Panc1 (cell line): ENCODE results near the gene STAG2. TPM values are rescaled to one million over a fixed set of nuclear protein-coding genes. Genes with fewer than 3 reads are reported as not detected.

Experiments
- ATAC-seq: fragments of 200-7000 bp; cut with Tn5 transposase; 2 replicates; pipeline ENCODE4 v1.9.1; 2020; ENCODE audit warnings: mild to moderate bottlenecking, moderate library complexity
- BruUV-seq: library from RNA; stranded (reverse); fragments of 400-500 nt; replicated peaks from 2 replicates; lab custom pipeline; 2021; lab: Mats Ljungman, UMichigan
- CTCF ChIA-PET: fragments of 300-600 bp; sonication (Branson Sonifier 250); formaldehyde crosslinking; loops from one replicate; lab custom pipeline; 2022; ENCODE audit warnings: antibody characterized with exemption; lab: Charles Lee
- POLR2A ChIA-PET: fragments of 300-600 bp; sonication (Branson Sonifier 250); formaldehyde crosslinking; loops from one replicate; lab custom pipeline; 2022; ENCODE audit warnings: antibody characterized with exemption; lab: Charles Lee
- DNase-seq: peaks from one replicate; pipeline ENCODE4 v3.0.0-alpha.2; 2010; ENCODE audit warnings: low read depth, low spot score
- H3K27ac ChIP-seq: 2 replicates; pipeline ENCODE4 v1.5.1; 2011; ENCODE audit warnings: mild to moderate bottlenecking, low read length, inconsistent platforms
- H3K27me3 ChIP-seq: fragments of 200-500 bp; sonication (Bioruptor generic); 2 replicates; pipeline ENCODE4 v1.6.0; 2014; ENCODE audit warnings: low read length, inconsistent platforms; ENCODE audit not compliant: control insufficient read depth, insufficient read depth
- H3K36me3 ChIP-seq: fragments of 200-500 bp; sonication (Bioruptor generic); 2 replicates; pipeline ENCODE4 v1.5.1; 2014; ENCODE audit warnings: inconsistent platforms, mild to moderate bottlenecking, low read length, moderate library complexity; ENCODE audit not compliant: control insufficient read depth, insufficient read depth
- H3K4me1 ChIP-seq: 2 replicates; pipeline ENCODE4 v1.5.1; 2011; ENCODE audit warnings: inconsistent platforms, mild to moderate bottlenecking, low read length, moderate library complexity; ENCODE audit not compliant: control insufficient read depth, insufficient read depth
- H3K4me3 ChIP-seq, 2 experiments: 2 replicates each; pipeline ENCODE4 v1.5.1; 2011 to 2012; ENCODE audit warnings: low read depth in 2 of 2, low read length in 2 of 2, mild to moderate bottlenecking in 2 of 2, inconsistent platforms in 1 of 2, moderate library complexity in 1 of 2
- H3K9me3 ChIP-seq: fragments of 200-500 bp; sonication (Bioruptor generic); 2 replicates; pipeline ENCODE4 v1.5.1; 2014; ENCODE audit warnings: low read depth, mild to moderate bottlenecking, inconsistent platforms, low read length, moderate library complexity; ENCODE audit not compliant: control insufficient read depth, insufficient read depth
- CTCF ChIP-seq: fragments of 450-650 bp; IDR thresholded peaks from 2 replicates; pipeline ENCODE4 v1.5.1; 2017; ENCODE audit warnings: mild to moderate bottlenecking
- POLR2AphosphoS5 ChIP-seq: IDR thresholded peaks from 2 replicates; pipeline ENCODE4 v1.6.1; 2012; ENCODE audit warnings: mild to moderate bottlenecking, low read depth, low read length, moderate library complexity
- REST ChIP-seq, 2 experiments: IDR thresholded peaks; 2 replicates each; pipeline ENCODE4 v1.6.1; 2011 to 2012; ENCODE audit warnings: low read depth in 2 of 2, control low read depth in 1 of 2, low read length in 1 of 2, mild to moderate bottlenecking in 1 of 2, moderate library complexity in 1 of 2; ENCODE audit not compliant: insufficient read depth in 1 of 2
- SIN3A ChIP-seq: IDR thresholded peaks from 2 replicates; pipeline ENCODE4 v1.6.1; 2012; ENCODE audit warnings: low read depth, mild to moderate bottlenecking, low read length, moderate library complexity, borderline replicate concordance; ENCODE audit not compliant: insufficient read depth
- TCF7L2 ChIP-seq: IDR thresholded peaks from 2 replicates; pipeline ENCODE4 v1.6.1; 2011; ENCODE audit warnings: mild to moderate bottlenecking, low read depth, low read length, inconsistent platforms
- in situ Hi-C: cut with HindIII; loops from 2 replicates; pipeline ENCODE4 v1.10.0; 2016; ENCODE audit warnings: low sequenced_read_pairs, low pct_unique_long_range_greater_than_20kb
- intact Hi-C: fragments of 100-400 bp; cut with micrococcal nuclease; formaldehyde crosslinking; loops from one replicate; pipeline ENCODE4 v1.10.0; 2022; ENCODE audit not compliant: unreplicated experiment
- total RNA-seq: library from RNA; stranded (reverse); gene quantifications from one replicate; pipeline ENCODE4 v1.2.1, GENCODE V29; 2021; ENCODE audit not compliant: unreplicated experiment

The STAG2 gene
- total RNA-seq, 1 experiment from 2014 or later: 94.5 TPM

GRCh38 chrX:123943488-123943887 is 18.0 kb upstream of the STAG2 start:
- in situ Hi-C loops: no loop called here
- Histone ChIP-seq H3K27ac (no peak overlapping the region), H3K4me3 (no peak overlapping the region), H3K9me3 (no peaks in the 10 kb centered on the region), H3K27me3 (no peaks in the 10 kb centered on the region), H3K36me3 (no peaks in the 10 kb centered on the region), H3K4me1 (no peaks in the 10 kb centered on the region)
- no peak for DNase-seq
- no peak for ATAC-seq
- no TSS peak for BruUV-seq
- no peak for TF ChIP-seq TCF7L2
- TF ChIP-seq CTCF: no peak
- TF ChIP-seq POLR2AphosphoS5: no peak
- no peak for TF ChIP-seq REST (IDR thresholded peaks at IDR 0.05; ENCODE audit: insufficient read depth in 1 of 2, low read depth in 2 of 2, low read length in 1 of 2)
- no peak for TF ChIP-seq SIN3A
- CTCF ChIA-PET: no interaction called here
- POLR2A ChIA-PET: no interaction called here
- intact Hi-C loops: no loop called here

GRCh38 chrX:123949846-123950245 is 11.7 kb upstream of the STAG2 start:
- intact Hi-C loops (no loop called here), in situ Hi-C loops (no loop called here)
- DNase-seq: no peak
- ChIA-PET POLR2A (no interaction called here), CTCF (no interaction called here)
- Histone ChIP-seq H3K9me3 (no peaks in the 10 kb centered on the region), H3K27me3 (no peaks in the 10 kb centered on the region), H3K27ac (no peak overlapping the region), H3K4me1 (no peaks in the 10 kb centered on the region), H3K36me3 (no peaks in the 10 kb centered on the region), H3K4me3 (no peak overlapping the region)
- no peak for TF ChIP-seq CTCF
- TF ChIP-seq POLR2AphosphoS5: no peak
- no peak for TF ChIP-seq SIN3A
- ATAC-seq: no peak
- BruUV-seq: no TSS peak
